ENCODE results near the gene POLG2.
"Not testable (repeated sequence)": the region's sequence is repeated elsewhere in the genome, so short reads cannot be mapped to it uniquely, and the experiment has no call there.

DNA sequence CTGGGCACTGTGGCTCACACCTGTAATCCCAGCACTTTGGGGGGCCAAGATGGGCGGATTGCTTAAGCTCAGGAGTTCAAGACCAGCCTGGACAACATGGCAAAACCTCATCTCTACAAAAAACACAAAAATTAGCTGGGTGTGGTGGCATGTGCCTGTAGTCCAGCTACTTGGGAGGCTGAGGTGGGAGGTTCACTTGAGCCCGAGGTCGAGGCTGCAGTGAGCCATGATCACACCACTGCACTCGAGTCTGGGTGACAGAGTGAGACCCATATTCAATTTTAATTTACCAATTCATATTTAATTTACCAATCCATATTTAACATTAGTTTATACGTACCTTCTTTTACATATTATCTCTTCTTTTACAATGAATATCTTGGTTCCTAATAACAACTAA is 1.6 kb downstream of the POLG2 start:
- not testable (repeated sequence) for TF ChIP-seq POLR2A, POLR2AphosphoS5 (IDR thresholded peaks at IDR 0.05)
- TF ChIP-seq, protein P1, sequence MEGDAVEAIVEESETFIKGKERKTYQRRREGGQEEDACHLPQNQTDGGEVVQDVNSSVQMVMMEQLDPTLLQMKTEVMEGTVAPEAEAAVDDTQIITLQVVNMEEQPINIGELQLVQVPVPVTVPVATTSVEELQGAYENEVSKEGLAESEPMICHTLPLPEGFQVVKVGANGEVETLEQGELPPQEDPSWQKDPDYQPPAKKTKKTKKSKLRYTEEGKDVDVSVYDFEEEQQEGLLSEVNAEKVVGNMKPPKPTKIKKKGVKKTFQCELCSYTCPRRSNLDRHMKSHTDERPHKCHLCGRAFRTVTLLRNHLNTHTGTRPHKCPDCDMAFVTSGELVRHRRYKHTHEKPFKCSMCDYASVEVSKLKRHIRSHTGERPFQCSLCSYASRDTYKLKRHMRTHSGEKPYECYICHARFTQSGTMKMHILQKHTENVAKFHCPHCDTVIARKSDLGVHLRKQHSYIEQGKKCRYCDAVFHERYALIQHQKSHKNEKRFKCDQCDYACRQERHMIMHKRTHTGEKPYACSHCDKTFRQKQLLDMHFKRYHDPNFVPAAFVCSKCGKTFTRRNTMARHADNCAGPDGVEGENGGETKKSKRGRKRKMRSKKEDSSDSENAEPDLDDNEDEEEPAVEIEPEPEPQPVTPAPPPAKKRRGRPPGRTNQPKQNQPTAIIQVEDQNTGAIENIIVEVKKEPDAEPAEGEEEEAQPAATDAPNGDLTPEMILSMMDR (IDR thresholded peaks at IDR 0.05 in 8 of 11, conservative IDR thresholded peaks at IDR 0.05 in 3 of 11) = not testable (repeated sequence)
